HCT116 (cell line): ENCODE data around the gene HABP2.

Experiments used
- YY1 ChIP-seq: IDR thresholded peaks from 2 replicates; pipeline ENCODE4 v1.6.1; 2011; ENCODE audit warnings: low read length, low read depth, moderate library complexity, mild to moderate bottlenecking; ENCODE audit not compliant: insufficient replicate concordance; ENCODE audit errors: extremely low read depth
- TF ChIP-seq, protein P1 (sequence below): IDR thresholded peaks from 2 replicates; pipeline ENCODE4 v1.6.1; 2011; ENCODE audit warnings: mild to moderate bottlenecking, low read length, moderate library complexity; ENCODE audit not compliant: insufficient replicate concordance; ENCODE audit errors: extremely low read depth

DNA sequence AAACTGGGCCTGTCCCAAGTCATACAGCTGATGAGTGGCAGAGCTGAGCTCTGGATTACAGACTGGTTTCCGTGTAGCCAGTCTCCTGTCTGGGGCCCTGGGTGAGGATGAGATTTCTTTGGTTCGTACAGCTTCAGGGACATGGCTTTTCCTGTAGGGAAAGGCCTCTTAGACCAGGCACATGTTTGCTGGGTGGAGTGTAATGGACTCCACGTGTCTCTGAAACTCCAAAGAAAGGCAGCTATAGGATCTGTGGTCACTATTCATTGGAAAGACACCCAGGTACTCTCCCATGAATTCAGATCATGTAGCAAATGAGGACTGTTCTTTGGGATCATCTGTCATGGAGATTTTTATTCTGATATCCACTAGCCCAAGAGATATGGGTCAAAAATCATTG, 2.4 kb downstream of the HABP2 start:
- TF ChIP-seq YY1, result no peak
- TF ChIP-seq, protein P1, sequence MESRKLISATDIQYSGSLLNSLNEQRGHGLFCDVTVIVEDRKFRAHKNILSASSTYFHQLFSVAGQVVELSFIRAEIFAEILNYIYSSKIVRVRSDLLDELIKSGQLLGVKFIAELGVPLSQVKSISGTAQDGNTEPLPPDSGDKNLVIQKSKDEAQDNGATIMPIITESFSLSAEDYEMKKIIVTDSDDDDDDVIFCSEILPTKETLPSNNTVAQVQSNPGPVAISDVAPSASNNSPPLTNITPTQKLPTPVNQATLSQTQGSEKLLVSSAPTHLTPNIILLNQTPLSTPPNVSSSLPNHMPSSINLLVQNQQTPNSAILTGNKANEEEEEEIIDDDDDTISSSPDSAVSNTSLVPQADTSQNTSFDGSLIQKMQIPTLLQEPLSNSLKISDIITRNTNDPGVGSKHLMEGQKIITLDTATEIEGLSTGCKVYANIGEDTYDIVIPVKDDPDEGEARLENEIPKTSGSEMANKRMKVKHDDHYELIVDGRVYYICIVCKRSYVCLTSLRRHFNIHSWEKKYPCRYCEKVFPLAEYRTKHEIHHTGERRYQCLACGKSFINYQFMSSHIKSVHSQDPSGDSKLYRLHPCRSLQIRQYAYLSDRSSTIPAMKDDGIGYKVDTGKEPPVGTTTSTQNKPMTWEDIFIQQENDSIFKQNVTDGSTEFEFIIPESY, result no peak
